HepG2 (cell line): ENCODE measurements around the gene TMEM107. TPM values are rescaled to one million over a fixed set of nuclear protein-coding genes. Genes with fewer than 3 reads are reported as not detected.

ENCODE experiments used
- BRF2 ChIP-seq: sonication (generic); formaldehyde crosslinking; IDR thresholded peaks from 2 replicates; pipeline ENCODE4 v1.8.1; 2022; ENCODE audit warnings: mild to moderate bottlenecking, missing genetic modification reagents
- FOXC1 ChIP-seq: sonication (generic); formaldehyde crosslinking; IDR thresholded peaks from 2 replicates; pipeline ENCODE4 v1.8.0; 2022; ENCODE audit warnings: mild to moderate bottlenecking, missing genetic modification reagents, borderline replicate concordance
- GFI1 ChIP-seq: sonication (generic); formaldehyde crosslinking; IDR thresholded peaks from 2 replicates; pipeline ENCODE4 v1.5.0; 2020; ENCODE audit warnings: missing genetic modification reagents, mild to moderate bottlenecking, borderline replicate concordance
- GTF2F1 ChIP-seq: fragments of 150-350 bp; IDR thresholded peaks from 2 replicates; pipeline ENCODE4 v1.6.1; 2014; ENCODE audit warnings: low read length
- HMGXB3 ChIP-seq: sonication (generic); formaldehyde crosslinking; IDR thresholded peaks from 2 replicates; pipeline ENCODE4 v1.4.0; 2020; ENCODE audit warnings: missing genetic modification reagents, borderline replicate concordance
- KLF11 ChIP-seq: IDR thresholded peaks from 2 replicates; pipeline ENCODE4 v1.6.1; 2016; ENCODE audit warnings: missing compliant biosample characterization
- MYNN ChIP-seq: sonication (generic); formaldehyde crosslinking; IDR thresholded peaks from 2 replicates; pipeline ENCODE4 v1.4.0; 2020; ENCODE audit warnings: mild to moderate bottlenecking, low read depth, missing genetic modification reagents
- PHF21A ChIP-seq: sonication (generic); formaldehyde crosslinking; IDR thresholded peaks from 2 replicates; pipeline ENCODE4 v1.5.0; 2020; ENCODE audit warnings: mild to moderate bottlenecking, missing genetic modification reagents
- POLR2AphosphoS5 ChIP-seq: IDR thresholded peaks from 2 replicates; pipeline ENCODE4 v1.6.1; 2012; ENCODE audit warnings: low read depth, low read length
- RORA ChIP-seq: sonication (generic); formaldehyde crosslinking; IDR thresholded peaks from 2 replicates; pipeline ENCODE4 v1.5.0; 2020; ENCODE audit warnings: mild to moderate bottlenecking, missing genetic modification reagents, moderate library complexity
- SNAPC2 ChIP-seq: sonication (generic); formaldehyde crosslinking; IDR thresholded peaks from 2 replicates; pipeline ENCODE4 v1.8.1; 2022; ENCODE audit warnings: mild to moderate bottlenecking, missing genetic modification reagents
- TARDBP ChIP-seq: sonication (generic); formaldehyde crosslinking; IDR thresholded peaks from 2 replicates; pipeline ENCODE4 v1.8.0; 2022; ENCODE audit warnings: mild to moderate bottlenecking, missing genetic modification reagents
- TEAD2 ChIP-seq: sonication (generic); formaldehyde crosslinking; IDR thresholded peaks from 2 replicates; pipeline ENCODE4 v1.9.0; 2021; ENCODE audit warnings: missing genetic modification reagents
- YEATS2 ChIP-seq: sonication (generic); formaldehyde crosslinking; IDR thresholded peaks from 2 replicates; pipeline ENCODE4 v1.4.0; 2020; ENCODE audit warnings: missing genetic modification reagents, borderline replicate concordance
- ZBTB4 ChIP-seq: sonication (generic); formaldehyde crosslinking; IDR thresholded peaks from 2 replicates; pipeline ENCODE4 v1.4.0; 2020; ENCODE audit warnings: missing genetic modification reagents, mild to moderate bottlenecking, borderline replicate concordance
- ZNF180 ChIP-seq: sonication (generic); formaldehyde crosslinking; IDR thresholded peaks from 2 replicates; pipeline ENCODE4 v1.4.0; 2020; ENCODE audit warnings: low read depth, missing genetic modification reagents, borderline replicate concordance
- ZNF432 ChIP-seq: sonication (generic); formaldehyde crosslinking; IDR thresholded peaks from 2 replicates; pipeline ENCODE4 v1.5.0; 2020; ENCODE audit warnings: missing genetic modification reagents, mild to moderate bottlenecking, borderline replicate concordance
- ZNF619 ChIP-seq: sonication (generic); formaldehyde crosslinking; IDR thresholded peaks from 2 replicates; pipeline ENCODE4 v1.4.0; 2020; ENCODE audit warnings: mild to moderate bottlenecking, missing genetic modification reagents
- ZNF780A ChIP-seq: sonication (generic); formaldehyde crosslinking; IDR thresholded peaks from 2 replicates; pipeline ENCODE4 v1.8.0; 2022; ENCODE audit warnings: mild to moderate bottlenecking, missing genetic modification reagents, moderate library complexity
- polyA plus RNA-seq, 8 experiments: library from polyadenylated mRNA; depleted of rRNA in 3 of 8; stranded (reverse) in 7 of 8; unstranded in 1 of 8; fragments of >200 nt; fragmentation: Illumina TruSeq in 4 of 8; extraction: Trizol in 4 of 8; gene quantifications; 2 replicates each; pipeline versions ENCODE4 v1.2.1 to v1.2.3, GENCODE V29; 2011 to 2016; ENCODE audit warnings: low read depth in 4 of 8, missing spikeins in 1 of 8, mixed read lengths in 1 of 8; ENCODE audit not compliant: insufficient read depth in 1 of 8
- total RNA-seq, 5 experiments: library from RNA; depleted of rRNA; stranded (reverse); fragments of >200 nt; fragmentation: Illumina TruSeq; extraction: Trizol; gene quantifications; 2 replicates each; pipeline ENCODE4 v1.2.3, GENCODE V29; 2016; ENCODE audit warnings: low read depth in 1 of 5

Gene TMEM107
- total and polyA plus RNA-seq, 2 of the 13 experiments (the other 11 are each of a cell fraction or from before 2014, with no cell fraction given) = 7.2 to 15.3 TPM

GRCh38 chr17:8189711-8190477, 13.7 kb upstream of the TMEM107 start, which contains the start of gene BORCS6 (continued):
- no peak; the same call in 1 of the 2 replicates for TF ChIP-seq BRF2
- no peak for TF ChIP-seq RORA (CRISPR knock-in tag)
- no peak; the same call in 1 of the 2 replicates for TF ChIP-seq PHF21A (CRISPR knock-in tag)
- TF ChIP-seq FOXC1 (CRISPR knock-in tag) = no peak
- no peak for TF ChIP-seq YEATS2
- peak; percentile 45; the same call in 1 of the 2 replicates for TF ChIP-seq POLR2AphosphoS5
- 0 out of 2 replicates have a peak, but pooled peaks have one; percentile 22 for TF ChIP-seq ZNF180 (CRISPR knock-in tag)
- no peak for TF ChIP-seq ZNF619 (CRISPR knock-in tag)
- no peak for TF ChIP-seq ZNF780A (CRISPR knock-in tag)
- TF ChIP-seq TARDBP = no peak; the same call in 1 of the 2 replicates
- no peak; the same call in 1 of the 2 replicates for TF ChIP-seq GFI1 (CRISPR knock-in tag)
- TF ChIP-seq ZBTB4 (CRISPR knock-in tag) = no peak
- peak; percentile 51; the same call in 1 of the 2 replicates for TF ChIP-seq HMGXB3
- TF ChIP-seq MYNN (CRISPR knock-in tag) = no peak
- no peak for TF ChIP-seq KLF11 (CRISPR knock-in tag)
- TF ChIP-seq GTF2F1 = no peak
- TF ChIP-seq ZNF432 (CRISPR knock-in tag) = no peak
- TF ChIP-seq TEAD2 = no peak
- 0 out of 2 replicates have a peak, but pooled peaks have one; percentile 48 for TF ChIP-seq SNAPC2
